Neural cell (in vitro differentiated cells): ENCODE data around the gene PLXNA4. TPM values are rescaled to one million over a fixed set of nuclear protein-coding genes. Genes with fewer than 3 reads are reported as not detected.

Experiments used
- H2AFZ ChIP-seq: fragments of 200-600, 300-800 bp; sonication (generic), shearing (Covaris generic); 2 replicates; pipeline ENCODE4 v1.6.0; 2014; ENCODE audit warnings: low read depth, mild to moderate bottlenecking, antibody characterized with exemption, low read length, moderate library complexity
- H3F3A ChIP-seq: fragments of 200-600 bp; shearing (Covaris generic); 2 replicates; pipeline ENCODE4 v1.6.1; 2016; ENCODE audit warnings: mild to moderate bottlenecking, moderate library complexity, mixed read lengths, antibody characterized with exemption, low read length; ENCODE audit not compliant: insufficient read depth, poor library complexity, severe bottlenecking
- H3K27ac ChIP-seq: fragments of 200-600, 300-800 bp; sonication (generic), shearing (Covaris generic); 2 replicates; pipeline ENCODE4 v1.5.1; 2014; ENCODE audit warnings: mild to moderate bottlenecking, low read length, moderate library complexity
- H3K27me3 ChIP-seq: fragments of 300-800, 200-600 bp; sonication (generic), shearing (Covaris generic); 2 replicates; pipeline ENCODE4 v1.6.0; 2014; ENCODE audit warnings: mild to moderate bottlenecking, low read depth, low read length, moderate library complexity; ENCODE audit not compliant: insufficient read depth
- H3K36me3 ChIP-seq: fragments of 300-800, 200-600 bp; sonication (generic), shearing (Covaris generic); 2 replicates; pipeline ENCODE4 v1.5.1; 2014; ENCODE audit warnings: mild to moderate bottlenecking, antibody characterized with exemption, low read length, moderate library complexity; ENCODE audit not compliant: insufficient read depth
- H3K4me2 ChIP-seq: fragments of 300-800, 200-600 bp; sonication (generic), shearing (Covaris generic); 2 replicates; pipeline ENCODE4 v1.6.0; 2014; ENCODE audit warnings: mild to moderate bottlenecking, low read length
- H3K4me3 ChIP-seq: fragments of 300-800, 200-600 bp; sonication (generic), shearing (Covaris generic); 2 replicates; pipeline ENCODE4 v1.5.1; 2014; ENCODE audit warnings: mild to moderate bottlenecking, low read length, moderate library complexity
- H3K79me2 ChIP-seq: fragments of 200-600 bp; shearing (Covaris generic); replicated peaks from 2 replicates; pipeline ENCODE4 v1.6.0; 2014; ENCODE audit warnings: mild to moderate bottlenecking, low read length, moderate library complexity; ENCODE audit not compliant: insufficient read depth
- H3K9ac ChIP-seq: fragments of 300-800, 200-600 bp; sonication (generic), shearing (Covaris generic); 2 replicates; pipeline ENCODE4 v1.6.1; 2016; ENCODE audit warnings: mild to moderate bottlenecking, low read length, mixed read lengths
- H3K9me2 ChIP-seq: fragments of 200-600 bp; shearing (Covaris generic); 2 replicates; pipeline ENCODE4 v1.6.1; 2016; ENCODE audit warnings: mild to moderate bottlenecking, low read length, mixed read lengths; ENCODE audit not compliant: insufficient read depth
- H3K9me3 ChIP-seq: fragments of 200-600, 300-800 bp; sonication (generic), shearing (Covaris generic); 2 replicates; pipeline ENCODE4 v1.6.1; 2016; ENCODE audit warnings: mild to moderate bottlenecking, mixed run types, low read length, moderate library complexity, mixed read lengths
- H4K20me1 ChIP-seq: fragments of 200-600 bp; shearing (Covaris generic); 2 replicates; pipeline ENCODE4 v1.6.1; 2016; ENCODE audit warnings: mild to moderate bottlenecking, mixed run types; ENCODE audit not compliant: insufficient read depth
- CTCF ChIP-seq: fragments of 450-650 bp; IDR thresholded peaks from 2 replicates; pipeline ENCODE4 v1.5.1; 2014; ENCODE audit warnings: antibody characterized with exemption, mild to moderate bottlenecking, moderate library complexity; ENCODE audit not compliant: poor library complexity, severe bottlenecking
- EP300 ChIP-seq: fragments of 450-650 bp; conservative IDR thresholded peaks from 2 replicates; pipeline ENCODE4 v1.6.1; 2014; ENCODE audit warnings: antibody characterized with exemption, mild to moderate bottlenecking, moderate library complexity; ENCODE audit not compliant: poor library complexity, severe bottlenecking
- EZH2 ChIP-seq: fragments of 200-600, 300-800 bp; shearing (Covaris generic), sonication (generic); IDR thresholded peaks from 2 replicates; pipeline ENCODE4 v1.6.1; 2014; ENCODE audit warnings: antibody characterized with exemption, low read length, borderline replicate concordance, mild to moderate bottlenecking; ENCODE audit not compliant: insufficient read depth, poor library complexity, severe bottlenecking
- MXI1 ChIP-seq: fragments of 450-650 bp; conservative IDR thresholded peaks from 2 replicates; pipeline ENCODE4 v1.6.1; 2014; ENCODE audit warnings: antibody characterized with exemption, mild to moderate bottlenecking; ENCODE audit not compliant: poor library complexity, severe bottlenecking
- POLR2AphosphoS5 ChIP-seq: IDR thresholded peaks from 2 replicates; pipeline ENCODE4 v1.6.1; 2012
- RAD21 ChIP-seq: fragments of 450-650 bp; conservative IDR thresholded peaks from 2 replicates; pipeline ENCODE4 v1.6.1; 2014; ENCODE audit warnings: antibody characterized with exemption, mild to moderate bottlenecking, moderate library complexity
- SMC3 ChIP-seq: fragments of 450-650 bp; conservative IDR thresholded peaks from 2 replicates; pipeline ENCODE4 v1.6.1; 2014; ENCODE audit warnings: antibody characterized with exemption, mild to moderate bottlenecking, moderate library complexity; ENCODE audit not compliant: poor library complexity
- TAF1 ChIP-seq: IDR thresholded peaks from 2 replicates; pipeline ENCODE4 v1.6.1; 2012; ENCODE audit warnings: low read depth
- polyA plus RNA-seq: library from polyadenylated mRNA; depleted of rRNA; stranded (reverse); fragments of >200 nt; gene quantifications from 2 replicates; pipeline ENCODE4 v1.2.3, GENCODE V29; 2014
- TF ChIP-seq, protein P1 (sequence below): IDR thresholded peaks from 2 replicates; pipeline ENCODE4 v1.6.1; 2012; ENCODE audit warnings: borderline replicate concordance

PLXNA4 gene
- polyA plus RNA-seq, 1 donor from 2014 or later: 7.2 TPM

- TF ChIP-seq TAF1 (no peak), POLR2AphosphoS5 (no peak), RAD21 (no peak), MXI1 (no peak)
- Histone ChIP-seq H3K4me3 (no peak overlapping the region), H3K36me3 (no peaks in the 10 kb centered on the region), H3F3A (no peaks in the 10 kb centered on the region), H3K27me3 (no peaks in the 10 kb centered on the region), H3K9ac (no peak overlapping the region), H3K9me3 (no peaks in the 10 kb centered on the region), H2AFZ (no peak overlapping the region), H3K9me2 (no peaks in the 10 kb centered on the region), H3K27ac (no peak overlapping the region), H4K20me1 (no peaks in the 10 kb centered on the region), H3K79me2 (no peaks in the 10 kb centered on the region), H3K4me2 (no peak overlapping the region)
Observed at GRCh38 chr7:132161533-132161915, 414.7 kb downstream of the PLXNA4 start.

- H3K4me2 ChIP-seq: no peak overlapping the region
- H3K27ac ChIP-seq: no peak overlapping the region
- H3K9ac ChIP-seq: no peak overlapping the region
- H2AFZ ChIP-seq: no peak overlapping the region
- H3K27me3 ChIP-seq: no peaks in the 10 kb centered on the region
- no peaks in the 10 kb centered on the region for H3K9me3 ChIP-seq
- TF ChIP-seq RAD21: no peak
- TF ChIP-seq EZH2: no peak
- no peak for TF ChIP-seq TAF1
- no peak for TF ChIP-seq MXI1
- TF ChIP-seq CTCF: no peak
- TF ChIP-seq POLR2AphosphoS5: no peak
- TF ChIP-seq, protein P1, sequence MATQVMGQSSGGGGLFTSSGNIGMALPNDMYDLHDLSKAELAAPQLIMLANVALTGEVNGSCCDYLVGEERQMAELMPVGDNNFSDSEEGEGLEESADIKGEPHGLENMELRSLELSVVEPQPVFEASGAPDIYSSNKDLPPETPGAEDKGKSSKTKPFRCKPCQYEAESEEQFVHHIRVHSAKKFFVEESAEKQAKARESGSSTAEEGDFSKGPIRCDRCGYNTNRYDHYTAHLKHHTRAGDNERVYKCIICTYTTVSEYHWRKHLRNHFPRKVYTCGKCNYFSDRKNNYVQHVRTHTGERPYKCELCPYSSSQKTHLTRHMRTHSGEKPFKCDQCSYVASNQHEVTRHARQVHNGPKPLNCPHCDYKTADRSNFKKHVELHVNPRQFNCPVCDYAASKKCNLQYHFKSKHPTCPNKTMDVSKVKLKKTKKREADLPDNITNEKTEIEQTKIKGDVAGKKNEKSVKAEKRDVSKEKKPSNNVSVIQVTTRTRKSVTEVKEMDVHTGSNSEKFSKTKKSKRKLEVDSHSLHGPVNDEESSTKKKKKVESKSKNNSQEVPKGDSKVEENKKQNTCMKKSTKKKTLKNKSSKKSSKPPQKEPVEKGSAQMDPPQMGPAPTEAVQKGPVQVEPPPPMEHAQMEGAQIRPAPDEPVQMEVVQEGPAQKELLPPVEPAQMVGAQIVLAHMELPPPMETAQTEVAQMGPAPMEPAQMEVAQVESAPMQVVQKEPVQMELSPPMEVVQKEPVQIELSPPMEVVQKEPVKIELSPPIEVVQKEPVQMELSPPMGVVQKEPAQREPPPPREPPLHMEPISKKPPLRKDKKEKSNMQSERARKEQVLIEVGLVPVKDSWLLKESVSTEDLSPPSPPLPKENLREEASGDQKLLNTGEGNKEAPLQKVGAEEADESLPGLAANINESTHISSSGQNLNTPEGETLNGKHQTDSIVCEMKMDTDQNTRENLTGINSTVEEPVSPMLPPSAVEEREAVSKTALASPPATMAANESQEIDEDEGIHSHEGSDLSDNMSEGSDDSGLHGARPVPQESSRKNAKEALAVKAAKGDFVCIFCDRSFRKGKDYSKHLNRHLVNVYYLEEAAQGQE: no peak
- no peak for TF ChIP-seq SMC3
- no peak for TF ChIP-seq EP300
- H3K36me3 ChIP-seq: no peaks in the 10 kb centered on the region
- H3F3A ChIP-seq: no peaks in the 10 kb centered on the region
- H3K4me3 ChIP-seq: no peak overlapping the region
- H4K20me1 ChIP-seq: no peaks in the 10 kb centered on the region
- H3K9me2 ChIP-seq: no peaks in the 10 kb centered on the region
- H3K79me2 ChIP-seq: no peaks in the 10 kb centered on the region
Observed at GRCh38 chr7:132160611-132161532, 415.4 kb downstream of the PLXNA4 start.
